Right lobe of liver (tissue), 4 donors: ENCODE measurements around the gene PLBD2.

ENCODE experiments used
- CTCF ChIP-seq, 4 donors: fragments of 200-600 bp in 3 of 4; fragments of 450-650 bp in 1 of 4; IDR thresholded peaks; one replicate each; pipeline versions ENCODE4 v1.5.1 to v1.8.0; 2016 to 2022; ENCODE audit warnings: antibody characterized with exemption in 4 of 4, mild to moderate bottlenecking in 2 of 4
- POLR2A ChIP-seq: fragments of 450-650 bp; IDR thresholded peaks from one replicate; pipeline ENCODE4 v1.6.1; 2017; ENCODE audit warnings: antibody characterized with exemption, mild to moderate bottlenecking
- donor health status: DM: no; HTN: no; CAD: no.
- donor health status: DM: no; HTN: no; CAD: no.
- donor health status: DM: no; HTN: yes; CAD: no.

GRCh38 chr12:113398346-113399290 is 40.2 kb downstream of the PLBD2 start:
- TF ChIP-seq CTCF (IDR thresholded peaks at IDR 0.05), result no peak
- no peak for TF ChIP-seq POLR2A
